ENCODE data around the gene JADE2. TPM values are rescaled to one million over a fixed set of nuclear protein-coding genes. Genes with fewer than 3 reads are reported as not detected.
"Not testable (repeated sequence)": the region's sequence is repeated elsewhere in the genome, so short reads cannot be mapped to it uniquely, and the experiment has no call there.

JADE2 gene
- total and polyA plus RNA-seq, 5 donors, result 18.6 to 51.6 (median 46.9) TPM

DNA sequence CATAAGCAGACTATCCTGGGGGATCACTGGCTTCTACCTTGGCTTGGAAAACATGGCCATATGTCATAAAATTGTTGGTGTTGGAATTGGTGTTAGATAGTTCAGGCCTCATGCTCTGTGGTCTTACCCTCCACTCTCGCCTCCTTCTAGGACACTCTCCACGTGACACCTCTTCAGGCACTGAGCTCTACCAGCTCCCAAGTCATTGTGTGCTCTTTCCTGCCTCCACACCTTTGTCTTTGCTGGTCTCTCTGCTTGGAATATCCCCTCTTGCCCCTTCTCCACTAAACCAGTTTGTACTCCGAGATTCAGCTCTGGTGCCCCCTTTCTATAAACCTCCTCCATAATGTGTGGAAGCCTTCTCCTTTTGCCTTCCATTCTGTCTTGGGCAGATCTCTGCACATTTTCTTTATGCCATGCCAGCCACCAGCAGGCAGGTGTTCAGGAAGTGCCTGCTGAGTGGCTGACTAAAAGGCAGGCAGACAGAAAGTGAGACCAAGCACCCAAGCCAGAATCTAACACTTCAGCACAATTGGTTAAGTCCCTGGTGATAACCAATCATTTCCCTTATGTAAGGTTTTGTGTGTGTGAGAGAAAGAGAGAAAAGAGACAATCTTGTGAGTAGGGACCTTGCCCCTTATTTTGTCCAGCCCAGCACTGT is 69.5 kb downstream of the JADE2 start:
- no peak overlapping the region for H3K4me3 ChIP-seq (ENCODE audit: low read length)
- H3K4me1 ChIP-seq (ENCODE audit: control insufficient read depth, insufficient read depth, low read length), result no peaks in the 10 kb centered on the region
- H3K27me3 ChIP-seq (ENCODE audit: control insufficient read depth, insufficient read depth), result no peaks in the 10 kb centered on the region
- 84% methylated on average over 3 of the region's 3 CpGs for WGBS
- DNase-seq (no peak), ATAC-seq (no peak)
- intact Hi-C loops (cut with DNase I), result no loop called here
- H3K27ac ChIP-seq (ENCODE audit: low read length), result peak overlapping the region; percentile 87
- H3K9me3 ChIP-seq (ENCODE audit: control insufficient read depth, low read length), result no peaks in the 10 kb centered on the region

GRCh38 chr5:134595458-134595838 is 70.0 kb downstream of the JADE2 start:
- ATAC-seq (no peak), DNase-seq (no peak)
- no peaks in the 10 kb centered on the region for H3K9me3 ChIP-seq (ENCODE audit: control insufficient read depth, low read length)
- no peaks in the 10 kb centered on the region for H3K27me3 ChIP-seq (ENCODE audit: control insufficient read depth, insufficient read depth)
- intact Hi-C loops (cut with DNase I), result no loop called here
- H3K27ac ChIP-seq (ENCODE audit: low read length), result peak overlapping the region; percentile 87
- WGBS, result 64% methylated on average over 3 of the region's 3 CpGs
- no peak overlapping the region for H3K4me3 ChIP-seq (ENCODE audit: low read length)
- H3K4me1 ChIP-seq (ENCODE audit: control insufficient read depth, insufficient read depth, low read length), result no peaks in the 10 kb centered on the region

- ATAC-seq; H3K27me3 ChIP-seq (ENCODE audit: control insufficient read depth, insufficient read depth); H3K4me3 ChIP-seq (ENCODE audit: low read length); H3K27ac ChIP-seq (ENCODE audit: low read length); H3K9me3 ChIP-seq (ENCODE audit: control insufficient read depth, low read length); H3K4me1 ChIP-seq (ENCODE audit: control insufficient read depth, insufficient read depth, low read length); DNase-seq; intact Hi-C loops (cut with DNase I): not testable (repeated sequence)
- WGBS, result 94% methylated on average over 3 of the region's 3 CpGs
Measured at GRCh38 chr5:134599820-134600219, 74.3 kb downstream of the JADE2 start.

DNA sequence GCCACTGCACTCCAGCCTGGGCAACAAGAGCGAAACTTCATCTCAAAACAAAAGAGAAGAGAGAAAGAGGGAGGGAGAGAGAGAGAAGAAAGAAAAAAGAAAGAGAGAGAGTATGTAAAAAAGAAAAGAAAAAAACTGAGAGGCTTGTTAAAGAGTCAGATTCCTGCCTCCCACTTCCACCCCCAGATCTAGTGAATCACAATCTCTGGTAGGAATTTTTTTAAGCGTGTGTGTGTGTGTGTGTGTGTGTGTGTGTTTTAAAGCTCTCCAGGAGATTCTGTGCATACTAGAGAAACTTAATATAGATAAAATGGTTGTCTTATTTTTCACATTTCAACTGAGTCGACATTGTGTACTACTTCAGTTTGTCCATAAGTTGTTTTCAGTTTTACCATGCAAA is 75.1 kb downstream of the JADE2 start:
- no peak overlapping the region for H3K27ac ChIP-seq (ENCODE audit: low read length)
- H3K27me3 ChIP-seq (ENCODE audit: control insufficient read depth, insufficient read depth), result no peaks in the 10 kb centered on the region
- DNase-seq (no peak), ATAC-seq (no peak)
- H3K9me3 ChIP-seq (ENCODE audit: control insufficient read depth, low read length), result no peaks in the 10 kb centered on the region
- intact Hi-C loops (cut with DNase I), result no loop called here
- H3K4me1 ChIP-seq (ENCODE audit: control insufficient read depth, insufficient read depth, low read length), result no peaks in the 10 kb centered on the region
- WGBS, result 80% methylated on average over 3 of the region's 3 CpGs
- H3K4me3 ChIP-seq (ENCODE audit: low read length), result no peak overlapping the region

DNA sequence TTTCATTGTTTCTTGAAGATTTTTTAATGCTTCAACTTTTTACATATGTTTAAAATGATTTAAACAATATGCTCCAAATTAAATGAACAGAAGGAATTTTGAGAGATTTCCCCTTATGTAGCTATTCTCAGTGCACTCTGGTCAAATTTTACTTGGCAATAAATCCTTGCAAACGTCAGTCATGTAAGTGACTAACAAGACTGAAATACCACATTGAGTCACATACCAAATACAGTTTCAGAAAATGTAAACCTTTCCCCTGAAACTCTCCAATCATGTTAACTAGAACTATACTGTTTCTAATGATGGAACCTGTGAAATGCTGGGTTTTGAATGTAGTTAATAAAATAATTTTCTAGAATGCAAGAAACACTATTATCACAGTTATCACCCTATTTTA is 77.6 kb downstream of the JADE2 start:
- H3K27me3 ChIP-seq (ENCODE audit: control insufficient read depth, insufficient read depth), result no peaks in the 10 kb centered on the region
- no peak overlapping the region for H3K4me3 ChIP-seq (ENCODE audit: low read length)
- no peaks in the 10 kb centered on the region for H3K4me1 ChIP-seq (ENCODE audit: control insufficient read depth, insufficient read depth, low read length)
- intact Hi-C loops (cut with DNase I), result no loop called here
- no peak for DNase-seq
- no peak for ATAC-seq
- no peak overlapping the region for H3K27ac ChIP-seq (ENCODE audit: low read length)
- 29% methylated on average over 1 of the region's 1 CpG for WGBS
- H3K9me3 ChIP-seq (ENCODE audit: control insufficient read depth, low read length), result no peaks in the 10 kb centered on the region

DNA sequence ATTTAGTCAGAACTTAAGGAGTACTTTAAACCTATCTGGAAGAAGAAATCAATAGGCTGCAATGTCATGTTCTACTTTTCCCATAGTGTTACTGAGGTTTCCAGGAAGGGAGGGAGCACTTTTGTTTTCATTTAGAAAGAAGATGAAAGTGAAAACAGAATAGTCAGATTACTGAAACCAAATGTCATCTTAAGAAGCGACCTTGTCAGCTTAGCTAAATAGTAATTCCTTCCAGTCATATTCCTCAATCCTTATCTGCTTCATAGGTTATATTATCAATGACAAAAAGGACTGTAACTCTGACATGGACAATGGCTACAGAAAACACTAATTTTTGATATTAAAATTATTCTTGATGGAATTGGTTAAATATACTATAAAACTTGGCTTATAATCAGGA is 79.4 kb downstream of the JADE2 start:
- Histone ChIP-seq H3K27ac (ENCODE audit: low read length) (no peak overlapping the region), H3K9me3 (ENCODE audit: control insufficient read depth, low read length) (no peaks in the 10 kb centered on the region), H3K27me3 (ENCODE audit: control insufficient read depth, insufficient read depth) (no peaks in the 10 kb centered on the region), H3K4me3 (ENCODE audit: low read length) (no peak overlapping the region), H3K4me1 (ENCODE audit: control insufficient read depth, insufficient read depth, low read length) (no peaks in the 10 kb centered on the region)
- intact Hi-C loops (cut with DNase I), result no loop called here
- ATAC-seq (no peak), DNase-seq (no peak)
- WGBS, result 82% methylated on average over 1 of the region's 1 CpG

DNA sequence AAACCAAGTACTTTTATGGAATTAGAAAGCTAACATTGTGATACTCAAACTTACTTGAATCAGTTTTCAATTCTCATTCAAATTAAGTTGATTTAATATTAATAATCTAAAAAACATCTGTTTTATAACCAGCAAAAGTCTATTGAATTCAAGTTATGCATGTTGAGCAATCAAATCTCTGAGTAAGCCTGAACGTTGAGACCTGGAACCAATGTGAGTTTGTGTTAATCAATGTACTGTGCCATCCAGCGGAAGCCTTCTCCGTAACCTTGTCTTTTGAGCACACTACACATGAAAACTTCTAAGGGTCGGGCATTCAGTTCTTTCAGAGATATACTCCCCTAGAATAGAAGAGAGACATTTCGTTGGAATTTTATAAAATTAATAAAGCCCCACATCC is 81.3 kb downstream of the JADE2 start:
- H3K27ac ChIP-seq (ENCODE audit: low read length), result no peak overlapping the region
- H3K27me3 ChIP-seq (ENCODE audit: control insufficient read depth, insufficient read depth), result no peaks in the 10 kb centered on the region
- intact Hi-C loops (cut with DNase I), result no loop called here
- no peak overlapping the region for H3K4me3 ChIP-seq (ENCODE audit: low read length)
- no peaks in the 10 kb centered on the region for H3K4me1 ChIP-seq (ENCODE audit: control insufficient read depth, insufficient read depth, low read length)
- DNase-seq, result no peak
- no peak for ATAC-seq
- 90% methylated on average over 5 of the region's 5 CpGs for WGBS
- H3K9me3 ChIP-seq (ENCODE audit: control insufficient read depth, low read length), result no peaks in the 10 kb centered on the region

GRCh38 chr5:134608555-134608954 is 83.1 kb downstream of the JADE2 start:
- Histone ChIP-seq H3K27ac (ENCODE audit: low read length) (no peak overlapping the region), H3K4me3 (ENCODE audit: low read length) (no peak overlapping the region), H3K27me3 (ENCODE audit: control insufficient read depth, insufficient read depth) (no peaks in the 10 kb centered on the region), H3K9me3 (ENCODE audit: control insufficient read depth, low read length) (no peaks in the 10 kb centered on the region), H3K4me1 (ENCODE audit: control insufficient read depth, insufficient read depth, low read length) (no peaks in the 10 kb centered on the region)
- intact Hi-C loops (cut with DNase I), result no loop called here
- DNase-seq (no peak), ATAC-seq (no peak)
- 88% methylated on average over 3 of the region's 3 CpGs for WGBS

GRCh38 chr5:134609232-134609851 is 83.9 kb downstream of the JADE2 start:
- Histone ChIP-seq H3K4me3 (ENCODE audit: low read length) (no peak overlapping the region), H3K27ac (ENCODE audit: low read length) (no peak overlapping the region), H3K4me1 (ENCODE audit: control insufficient read depth, insufficient read depth, low read length) (no peaks in the 10 kb centered on the region), H3K9me3 (ENCODE audit: control insufficient read depth, low read length) (no peaks in the 10 kb centered on the region), H3K27me3 (ENCODE audit: control insufficient read depth, insufficient read depth) (no peaks in the 10 kb centered on the region)
- no peak for DNase-seq
- intact Hi-C loops (cut with DNase I), result no loop called here
- ATAC-seq, result no peak
- 69% methylated on average over 3 of the region's 3 CpGs for WGBS

DNA sequence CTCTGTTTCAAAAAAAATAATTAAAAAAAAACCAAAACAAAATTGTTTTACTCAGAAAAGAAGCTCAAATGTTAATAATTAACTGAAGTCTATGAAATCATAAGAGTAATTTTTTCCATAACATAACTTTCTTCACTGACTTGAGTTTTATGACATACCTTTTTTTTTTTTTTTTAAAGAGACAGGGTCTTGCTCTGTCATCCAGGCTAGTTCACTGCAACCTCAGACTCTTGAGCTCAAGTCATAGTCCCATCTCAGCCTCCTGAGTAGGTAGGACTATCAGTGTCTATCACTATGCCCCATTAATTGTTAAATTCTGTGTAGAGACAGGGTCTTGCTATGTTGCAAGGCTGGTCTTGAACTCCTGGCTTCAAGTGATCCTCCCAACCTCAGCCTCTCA is 85.3 kb downstream of the JADE2 start:
- intact Hi-C loops (cut with DNase I), result no loop called here
- Histone ChIP-seq H3K4me1 (ENCODE audit: control insufficient read depth, insufficient read depth, low read length) (no peaks in the 10 kb centered on the region), H3K27me3 (ENCODE audit: control insufficient read depth, insufficient read depth) (no peaks in the 10 kb centered on the region), H3K9me3 (ENCODE audit: control insufficient read depth, low read length) (no peaks in the 10 kb centered on the region), H3K4me3 (ENCODE audit: low read length) (no peak overlapping the region), H3K27ac (ENCODE audit: low read length) (no peak overlapping the region)
- no peak for DNase-seq
- ATAC-seq, result no peak

GRCh38 chr5:134611515-134611914 is 86.0 kb downstream of the JADE2 start:
- intact Hi-C loops (cut with DNase I), result no loop called here
- WGBS, result 94% methylated on average over 4 of the region's 4 CpGs
- ATAC-seq, result no peak

More at GRCh38 chr5:134611515-134611914, 86.0 kb downstream of the JADE2 start:
- no peak overlapping the region for H3K27ac ChIP-seq (ENCODE audit: low read length)
- DNase-seq, result no peak
- H3K27me3 ChIP-seq (ENCODE audit: control insufficient read depth, insufficient read depth), result no peaks in the 10 kb centered on the region
- H3K4me1 ChIP-seq (ENCODE audit: control insufficient read depth, insufficient read depth, low read length), result no peaks in the 10 kb centered on the region
- no peak overlapping the region for H3K4me3 ChIP-seq (ENCODE audit: low read length)
- H3K9me3 ChIP-seq (ENCODE audit: control insufficient read depth, low read length), result no peaks in the 10 kb centered on the region

Measured in right cardiac atrium (tissue), 5 donors.